Measurements from ENCODE around the gene RAB3IL1. TPM values are rescaled to one million over a fixed set of nuclear protein-coding genes. Genes with fewer than 3 reads are reported as not detected.

Gene RAB3IL1
- total RNA-seq, 2 experiments from 2014 or later: not detected

- H3K36me3 ChIP-seq (ENCODE audit: insufficient read depth, low read length): no peaks in the 10 kb centered on the region
- no peaks in the 10 kb centered on the region for H3K9me3 ChIP-seq (ENCODE audit: control insufficient read depth in 1 of 2, insufficient read depth in 1 of 2, low read length in 2 of 2)
- H3K4me3 Mint-ChIP-seq: peak overlapping the region; percentile 15
- H3K27ac ChIP-seq (ENCODE audit: low read depth in 1 of 2, low read length in 2 of 2): no peak overlapping the region
- no peak for DNase-seq
- POLR2A ChIA-PET: no interaction called here
- CTCF ChIA-PET: interaction anchor here (1.2 kb wide), 1 partner anchor 11 kb away, joined by 4 read pairs; no protein-coding TSS in a partner anchor
- no peak overlapping the region for H3K4me3 ChIP-seq (ENCODE audit: low read length)
- H3K9me3 Mint-ChIP-seq: no peaks in the 10 kb centered on the region
- no peak for TF ChIP-seq CTCF (IDR thresholded peaks at IDR 0.05)
- H3K36me3 Mint-ChIP-seq (ENCODE audit: low read depth): no peaks in the 10 kb centered on the region
- H3K27me3 Mint-ChIP-seq: no peaks in the 10 kb centered on the region
- no peak for ATAC-seq (ENCODE audit: poor library complexity)
- intact Hi-C loops (cut with DNase I, micrococcal nuclease): no loop called here
- H3K4me1 ChIP-seq (ENCODE audit: insufficient read depth, low read length): peaks cover 22% of the 10 kb centered on the region
- H3K4me1 Mint-ChIP-seq (ENCODE audit: low read depth): peaks cover 9% of the 10 kb centered on the region
- no peak overlapping the region for H3K27ac Mint-ChIP-seq
- peaks cover 0 to 3% of the 10 kb centered on the region in 2 experiments for H3K27me3 ChIP-seq (ENCODE audit: control insufficient read depth in 1 of 2, insufficient read depth in 2 of 2, low read length in 2 of 2)
Observed at GRCh38 chr11:61887839-61888494, 29.4 kb downstream of the RAB3IL1 start.

- Mint-ChIP-seq H3K27ac (no peak overlapping the region), H3K4me1 (ENCODE audit: low read depth) (peaks cover 4% of the 10 kb centered on the region), H3K9me3 (no peaks in the 10 kb centered on the region), H3K36me3 (ENCODE audit: low read depth) (no peaks in the 10 kb centered on the region), H3K27me3 (no peaks in the 10 kb centered on the region), H3K4me3 (no peak overlapping the region)
- CTCF ChIA-PET: no interaction called here
- Histone ChIP-seq H3K36me3 (ENCODE audit: insufficient read depth, low read length) (no peaks in the 10 kb centered on the region), H3K4me1 (ENCODE audit: insufficient read depth, low read length) (peaks cover 14% of the 10 kb centered on the region), H3K27me3 (ENCODE audit: control insufficient read depth in 1 of 2, insufficient read depth in 2 of 2, low read length in 2 of 2) (peaks cover 0 to 3% of the 10 kb centered on the region in 2 experiments), H3K27ac (ENCODE audit: low read depth in 1 of 2, low read length in 2 of 2) (no peak overlapping the region), H3K9me3 (ENCODE audit: control insufficient read depth in 1 of 2, insufficient read depth in 1 of 2, low read length in 2 of 2) (no peaks in the 10 kb centered on the region), H3K4me3 (ENCODE audit: low read length) (no peak overlapping the region)
- POLR2A ChIA-PET: no interaction called here
- intact Hi-C loops (cut with DNase I, micrococcal nuclease): no loop called here
- DNase-seq (no peak), ATAC-seq (ENCODE audit: poor library complexity) (no peak)
- no peak for TF ChIP-seq CTCF (IDR thresholded peaks at IDR 0.05)
Observed at GRCh38 chr11:61886643-61887042, 30.7 kb downstream of the RAB3IL1 start.

- no peaks in the 10 kb centered on the region for H3K36me3 Mint-ChIP-seq (ENCODE audit: low read depth)
- Histone ChIP-seq H3K27ac (ENCODE audit: low read depth in 1 of 2, low read length in 2 of 2) (no peak overlapping the region), H3K36me3 (ENCODE audit: insufficient read depth, low read length) (no peaks in the 10 kb centered on the region), H3K27me3 (ENCODE audit: control insufficient read depth in 1 of 2, insufficient read depth in 2 of 2, low read length in 2 of 2) (peaks cover 0 to 3% of the 10 kb centered on the region in 2 experiments), H3K9me3 (ENCODE audit: control insufficient read depth in 1 of 2, insufficient read depth in 1 of 2, low read length in 2 of 2) (no peaks in the 10 kb centered on the region), H3K4me1 (ENCODE audit: insufficient read depth, low read length) (peaks cover 12% of the 10 kb centered on the region), H3K4me3 (ENCODE audit: low read length) (no peak overlapping the region)
- intact Hi-C loops (cut with DNase I, micrococcal nuclease): no loop called here
- H3K4me1 Mint-ChIP-seq (ENCODE audit: low read depth): peaks cover 3% of the 10 kb centered on the region
- H3K27ac Mint-ChIP-seq: no peak overlapping the region
- DNase-seq: no peak
- H3K9me3 Mint-ChIP-seq: no peaks in the 10 kb centered on the region
- CTCF ChIA-PET: interaction anchor here (1.4 kb wide), 1 partner anchor 196 kb away, joined by 3 read pairs; no protein-coding TSS in a partner anchor
- TF ChIP-seq CTCF (IDR thresholded peaks at IDR 0.05): no peak
- no peaks in the 10 kb centered on the region for H3K27me3 Mint-ChIP-seq
- POLR2A ChIA-PET: no interaction called here
- ATAC-seq (ENCODE audit: poor library complexity): no peak
- no peak overlapping the region for H3K4me3 Mint-ChIP-seq
Observed at GRCh38 chr11:61885784-61886580, 31.4 kb downstream of the RAB3IL1 start.
